ENCODE data around the gene ABL2. TPM values are rescaled to one million over a fixed set of nuclear protein-coding genes. Genes with fewer than 3 reads are reported as not detected.

The ABL2 gene
- total and polyA plus RNA-seq, 9 of the 15 experiments (the other 6 are each of a cell fraction or from before 2014, with no cell fraction given): 1.4 to 15.0 (median 8.6) TPM

DNA sequence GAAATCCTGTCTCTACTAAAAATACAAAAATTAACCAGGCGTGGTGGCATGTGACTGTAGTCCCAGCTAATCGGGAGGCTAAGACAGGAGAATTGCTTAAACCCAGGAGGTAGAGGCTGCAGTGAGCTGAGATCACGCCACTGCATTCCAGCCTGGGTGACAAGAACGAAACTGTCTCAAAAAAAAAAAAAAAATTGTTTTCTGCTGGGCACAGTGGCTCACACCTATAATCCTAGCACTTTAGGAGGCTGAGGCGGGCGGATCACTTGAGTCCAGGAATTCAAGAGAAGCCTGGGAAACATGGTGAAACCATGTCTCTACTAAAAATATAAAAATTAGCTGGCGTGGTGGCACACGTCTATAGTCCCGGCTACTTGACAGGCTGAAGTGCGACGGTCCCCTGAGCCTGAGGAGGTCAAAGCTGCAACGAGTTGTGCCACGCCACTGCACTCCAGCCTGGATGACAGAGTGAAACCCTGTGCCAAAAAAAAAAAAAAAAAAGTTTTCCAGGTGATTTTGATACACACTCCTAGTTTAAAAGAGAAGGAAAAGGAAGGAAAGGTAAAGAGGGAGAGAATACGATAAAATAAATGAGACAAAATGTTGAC is 31.7 kb downstream of the ABL2 start:
- no peak for ATAC-seq
- Histone ChIP-seq H3K4me3 (no peak overlapping the region), H3K36me3 (ENCODE audit: control insufficient read depth, insufficient read depth, low read length) (no peaks in the 10 kb centered on the region), H3K9ac (ENCODE audit: insufficient read depth in 1 of 2, low read depth in 2 of 2, low read length in 2 of 2) (no peak overlapping the region), H3K9me3 (replicated peaks; ENCODE audit: control insufficient read depth, insufficient read depth, low read depth, low read length) (no peaks in the 10 kb centered on the region), H3K27me3 (ENCODE audit: control insufficient read depth in 2 of 2, insufficient read depth in 2 of 2, low read length in 2 of 2) (no peaks in the 10 kb centered on the region), H3K79me2 (ENCODE audit: control insufficient read depth, insufficient read depth, low read length) (peaks cover under 1% of the 10 kb centered on the region; the same call in 2 of the 3 replicates), H2AFZ (ENCODE audit: low read depth, low read length) (no peak overlapping the region), H3K4me2 (ENCODE audit: insufficient read depth, low read length) (no peak overlapping the region), H4K20me1 (replicated peaks; ENCODE audit: control insufficient read depth, insufficient read depth, low read length) (no peaks in the 10 kb centered on the region), H3K9me1 (ENCODE audit: control insufficient read depth, insufficient read depth, low read length) (no peaks in the 10 kb centered on the region), H3K27ac (ENCODE audit: extremely low read depth, low read depth, low read length) (no peak overlapping the region), H3K4me1 (replicated peaks in 1 of 2; ENCODE audit: control insufficient read depth in 2 of 2, insufficient read depth in 2 of 2, low read length in 2 of 2) (peaks cover 0 to 3% of the 10 kb centered on the region in 2 experiments; a peak in 1 of 5 replicates)
- no peak for FAIRE-seq
- POLR2A ChIA-PET: interaction anchor here (0.5 to 0.6 kb wide), 2 partner anchors 50 to 568 kb away, joined by 3 read pairs; no protein-coding TSS in a partner anchor
- no peak for TF ChIP-seq ZNF12 (CRISPR knock-in tag; IDR thresholded peaks at IDR 0.05)
- TF ChIP-seq, protein P1, sequence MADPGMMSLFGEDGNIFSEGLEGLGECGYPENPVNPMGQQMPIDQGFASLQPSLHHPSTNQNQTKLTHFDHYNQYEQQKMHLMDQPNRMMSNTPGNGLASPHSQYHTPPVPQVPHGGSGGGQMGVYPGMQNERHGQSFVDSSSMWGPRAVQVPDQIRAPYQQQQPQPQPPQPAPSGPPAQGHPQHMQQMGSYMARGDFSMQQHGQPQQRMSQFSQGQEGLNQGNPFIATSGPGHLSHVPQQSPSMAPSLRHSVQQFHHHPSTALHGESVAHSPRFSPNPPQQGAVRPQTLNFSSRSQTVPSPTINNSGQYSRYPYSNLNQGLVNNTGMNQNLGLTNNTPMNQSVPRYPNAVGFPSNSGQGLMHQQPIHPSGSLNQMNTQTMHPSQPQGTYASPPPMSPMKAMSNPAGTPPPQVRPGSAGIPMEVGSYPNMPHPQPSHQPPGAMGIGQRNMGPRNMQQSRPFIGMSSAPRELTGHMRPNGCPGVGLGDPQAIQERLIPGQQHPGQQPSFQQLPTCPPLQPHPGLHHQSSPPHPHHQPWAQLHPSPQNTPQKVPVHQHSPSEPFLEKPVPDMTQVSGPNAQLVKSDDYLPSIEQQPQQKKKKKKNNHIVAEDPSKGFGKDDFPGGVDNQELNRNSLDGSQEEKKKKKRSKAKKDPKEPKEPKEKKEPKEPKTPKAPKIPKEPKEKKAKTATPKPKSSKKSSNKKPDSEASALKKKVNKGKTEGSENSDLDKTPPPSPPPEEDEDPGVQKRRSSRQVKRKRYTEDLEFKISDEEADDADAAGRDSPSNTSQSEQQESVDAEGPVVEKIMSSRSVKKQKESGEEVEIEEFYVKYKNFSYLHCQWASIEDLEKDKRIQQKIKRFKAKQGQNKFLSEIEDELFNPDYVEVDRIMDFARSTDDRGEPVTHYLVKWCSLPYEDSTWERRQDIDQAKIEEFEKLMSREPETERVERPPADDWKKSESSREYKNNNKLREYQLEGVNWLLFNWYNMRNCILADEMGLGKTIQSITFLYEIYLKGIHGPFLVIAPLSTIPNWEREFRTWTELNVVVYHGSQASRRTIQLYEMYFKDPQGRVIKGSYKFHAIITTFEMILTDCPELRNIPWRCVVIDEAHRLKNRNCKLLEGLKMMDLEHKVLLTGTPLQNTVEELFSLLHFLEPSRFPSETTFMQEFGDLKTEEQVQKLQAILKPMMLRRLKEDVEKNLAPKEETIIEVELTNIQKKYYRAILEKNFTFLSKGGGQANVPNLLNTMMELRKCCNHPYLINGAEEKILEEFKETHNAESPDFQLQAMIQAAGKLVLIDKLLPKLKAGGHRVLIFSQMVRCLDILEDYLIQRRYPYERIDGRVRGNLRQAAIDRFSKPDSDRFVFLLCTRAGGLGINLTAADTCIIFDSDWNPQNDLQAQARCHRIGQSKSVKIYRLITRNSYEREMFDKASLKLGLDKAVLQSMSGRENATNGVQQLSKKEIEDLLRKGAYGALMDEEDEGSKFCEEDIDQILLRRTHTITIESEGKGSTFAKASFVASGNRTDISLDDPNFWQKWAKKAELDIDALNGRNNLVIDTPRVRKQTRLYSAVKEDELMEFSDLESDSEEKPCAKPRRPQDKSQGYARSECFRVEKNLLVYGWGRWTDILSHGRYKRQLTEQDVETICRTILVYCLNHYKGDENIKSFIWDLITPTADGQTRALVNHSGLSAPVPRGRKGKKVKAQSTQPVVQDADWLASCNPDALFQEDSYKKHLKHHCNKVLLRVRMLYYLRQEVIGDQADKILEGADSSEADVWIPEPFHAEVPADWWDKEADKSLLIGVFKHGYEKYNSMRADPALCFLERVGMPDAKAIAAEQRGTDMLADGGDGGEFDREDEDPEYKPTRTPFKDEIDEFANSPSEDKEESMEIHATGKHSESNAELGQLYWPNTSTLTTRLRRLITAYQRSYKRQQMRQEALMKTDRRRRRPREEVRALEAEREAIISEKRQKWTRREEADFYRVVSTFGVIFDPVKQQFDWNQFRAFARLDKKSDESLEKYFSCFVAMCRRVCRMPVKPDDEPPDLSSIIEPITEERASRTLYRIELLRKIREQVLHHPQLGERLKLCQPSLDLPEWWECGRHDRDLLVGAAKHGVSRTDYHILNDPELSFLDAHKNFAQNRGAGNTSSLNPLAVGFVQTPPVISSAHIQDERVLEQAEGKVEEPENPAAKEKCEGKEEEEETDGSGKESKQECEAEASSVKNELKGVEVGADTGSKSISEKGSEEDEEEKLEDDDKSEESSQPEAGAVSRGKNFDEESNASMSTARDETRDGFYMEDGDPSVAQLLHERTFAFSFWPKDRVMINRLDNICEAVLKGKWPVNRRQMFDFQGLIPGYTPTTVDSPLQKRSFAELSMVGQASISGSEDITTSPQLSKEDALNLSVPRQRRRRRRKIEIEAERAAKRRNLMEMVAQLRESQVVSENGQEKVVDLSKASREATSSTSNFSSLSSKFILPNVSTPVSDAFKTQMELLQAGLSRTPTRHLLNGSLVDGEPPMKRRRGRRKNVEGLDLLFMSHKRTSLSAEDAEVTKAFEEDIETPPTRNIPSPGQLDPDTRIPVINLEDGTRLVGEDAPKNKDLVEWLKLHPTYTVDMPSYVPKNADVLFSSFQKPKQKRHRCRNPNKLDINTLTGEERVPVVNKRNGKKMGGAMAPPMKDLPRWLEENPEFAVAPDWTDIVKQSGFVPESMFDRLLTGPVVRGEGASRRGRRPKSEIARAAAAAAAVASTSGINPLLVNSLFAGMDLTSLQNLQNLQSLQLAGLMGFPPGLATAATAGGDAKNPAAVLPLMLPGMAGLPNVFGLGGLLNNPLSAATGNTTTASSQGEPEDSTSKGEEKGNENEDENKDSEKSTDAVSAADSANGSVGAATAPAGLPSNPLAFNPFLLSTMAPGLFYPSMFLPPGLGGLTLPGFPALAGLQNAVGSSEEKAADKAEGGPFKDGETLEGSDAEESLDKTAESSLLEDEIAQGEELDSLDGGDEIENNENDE (IDR thresholded peaks at IDR 0.05; ENCODE audit: low read depth, low read length): no peak
- TF ChIP-seq, protein P2, sequence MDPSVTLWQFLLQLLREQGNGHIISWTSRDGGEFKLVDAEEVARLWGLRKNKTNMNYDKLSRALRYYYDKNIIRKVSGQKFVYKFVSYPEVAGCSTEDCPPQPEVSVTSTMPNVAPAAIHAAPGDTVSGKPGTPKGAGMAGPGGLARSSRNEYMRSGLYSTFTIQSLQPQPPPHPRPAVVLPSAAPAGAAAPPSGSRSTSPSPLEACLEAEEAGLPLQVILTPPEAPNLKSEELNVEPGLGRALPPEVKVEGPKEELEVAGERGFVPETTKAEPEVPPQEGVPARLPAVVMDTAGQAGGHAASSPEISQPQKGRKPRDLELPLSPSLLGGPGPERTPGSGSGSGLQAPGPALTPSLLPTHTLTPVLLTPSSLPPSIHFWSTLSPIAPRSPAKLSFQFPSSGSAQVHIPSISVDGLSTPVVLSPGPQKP (CRISPR knock-in tag; IDR thresholded peaks at IDR 0.05): no peak
- no peak for TF ChIP-seq SAFB (IDR thresholded peaks at IDR 0.05; ENCODE audit: borderline replicate concordance, low read depth, low read length)
- no peak for TF ChIP-seq ZNF583 (CRISPR knock-in tag; IDR thresholded peaks at IDR 0.05)
- TF ChIP-seq ZNF57 (CRISPR knock-in tag; IDR thresholded peaks at IDR 0.05): no peak
- TF ChIP-seq RBM14 (IDR thresholded peaks at IDR 0.05; ENCODE audit: borderline replicate concordance, insufficient read depth, low read depth, low read length): no peak
- TF ChIP-seq FOS (IDR thresholded peaks at IDR 0.05; ENCODE audit: extremely low read depth, insufficient read length): no peak
- no peak for TF ChIP-seq CHD4 (IDR thresholded peaks at IDR 0.05; ENCODE audit: insufficient read depth, insufficient replicate concordance, low read depth, low read length, poor library complexity, severe bottlenecking)
- no peak for TF ChIP-seq NR3C1 (CRISPR knock-in tag; IDR thresholded peaks at IDR 0.05)
- no TSS peak for BruUV-seq (replicated peaks)
- CTCF ChIA-PET (ENCODE audit: low intra/inter-chr PET ratio): no interaction called here
- WGBS (ENCODE audit: insufficient coverage, low coverage, missing lambda C conversion rate): 85% methylated on average over 14 of the region's 14 CpGs
- no peak for DNase-seq (ENCODE audit: extremely low read depth in 1 of 4, low spot score in 3 of 4)
- in situ Hi-C loops (cut with MboI) (no loop called here), intact Hi-C loops (cut with micrococcal nuclease) (no loop called here)
